ENCODE results near the gene DMD. TPM values are rescaled to one million over a fixed set of nuclear protein-coding genes. Genes with fewer than 3 reads are reported as not detected.

The DMD gene
- total and polyA plus RNA-seq, 2 of the 8 experiments (the other 6 are each of a cell fraction or from before 2014, with no cell fraction given): 4.8 to 7.4 TPM

DNA sequence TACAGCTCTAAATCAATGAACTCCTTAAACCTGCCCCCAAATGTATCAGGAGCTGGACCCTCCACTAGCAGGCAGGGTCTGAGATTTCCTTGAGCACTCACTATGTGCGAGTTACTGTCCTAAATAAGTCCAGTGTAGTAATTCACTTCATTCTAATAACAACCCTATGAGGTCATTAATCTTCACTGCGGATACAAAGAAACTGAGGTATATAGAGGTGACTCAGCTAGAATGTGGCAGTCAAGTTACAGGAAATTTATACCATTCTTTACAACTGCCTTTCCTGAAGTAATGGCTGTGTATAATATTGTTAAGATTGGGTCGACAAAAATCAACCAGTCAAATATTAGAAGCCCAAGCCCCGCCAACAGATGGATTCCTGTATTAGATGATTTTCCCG, 1665.6 kb downstream of the DMD start:
- H3K4me3 ChIP-seq (ENCODE audit: extremely low read depth in 1 of 4, insufficient read depth in 2 of 4, low read depth in 3 of 4, low read length in 4 of 4): no peak overlapping the region
- no peak overlapping the region for H4K5ac ChIP-seq (ENCODE audit: insufficient read length, low read depth, low read length)
- no peak overlapping the region for H2BK20ac ChIP-seq (ENCODE audit: low read length)
- DNase-seq (ENCODE audit: low read depth in 1 of 2, low spot score in 2 of 2): no peak
- no peak overlapping the region for H3K56ac ChIP-seq (replicated peaks; ENCODE audit: insufficient read length, low read depth, low read length)
- no peak overlapping the region for H3K4me2 ChIP-seq (ENCODE audit: insufficient read depth in 1 of 2, low read depth in 2 of 2, low read length in 2 of 2)
- H3K27ac ChIP-seq (ENCODE audit: low read depth, low read length): no peak overlapping the region
- H3K4ac ChIP-seq (replicated peaks; ENCODE audit: insufficient read length, low read depth, low read length): no peak overlapping the region
- CTCF ChIA-PET (ENCODE audit: partially characterized antibody): no interaction called here
- no peak overlapping the region for H4K91ac ChIP-seq (replicated peaks; ENCODE audit: insufficient read length, low read length)
- no peak overlapping the region for H2AFZ ChIP-seq (ENCODE audit: low read length)
- POLR2A ChIA-PET (ENCODE audit: partially characterized antibody): no interaction called here
- no peak overlapping the region for H2AK5ac ChIP-seq (ENCODE audit: low read depth, low read length)
- H3K79me1 ChIP-seq (ENCODE audit: low read depth, low read length): no peaks in the 10 kb centered on the region
- no peak overlapping the region for H2BK120ac ChIP-seq (replicated peaks; ENCODE audit: low read depth, low read length)
- WGBS, 2 experiments (ENCODE audit: extremely low coverage in 1 of 2, insufficient coverage in 1 of 2, insufficient read length in 1 of 2, insufficient replicate concordance in 2 of 2, low coverage in 1 of 2, low lambda C conversion rate in 2 of 2, missing lambda C conversion rate in 1 of 2): 95% methylated on average over 5 of the region's 5 CpGs; no CpG with 5 or more reads in 1 of the 2 experiments
- no peak for TF ChIP-seq NRF1 (IDR thresholded peaks at IDR 0.05; ENCODE audit: low read depth, low read length)
- TF ChIP-seq RBBP5 (IDR thresholded peaks at IDR 0.05; ENCODE audit: borderline replicate concordance, low read depth, low read length): no peak
- no peak for TF ChIP-seq CREB1 (IDR thresholded peaks at IDR 0.05)
- no peak for TF ChIP-seq TBP (IDR thresholded peaks at IDR 0.05; ENCODE audit: low read depth, low read length)
- no peak for TF ChIP-seq HDAC6 (IDR thresholded peaks at IDR 0.05; ENCODE audit: low read depth, low read length)
- TF ChIP-seq POLR2AphosphoS5 (IDR thresholded peaks at IDR 0.05; ENCODE audit: low read depth, low read length): no peak
- TF ChIP-seq NANOG (IDR thresholded peaks at IDR 0.05; ENCODE audit: insufficient read depth, low read depth, low read length, poor library complexity, severe bottlenecking): no peak
- TF ChIP-seq GABPA (IDR thresholded peaks at IDR 0.05; ENCODE audit: borderline replicate concordance, insufficient read depth, low read length): no peak
- no peak for TF ChIP-seq KDM1A (IDR thresholded peaks at IDR 0.05; ENCODE audit: borderline replicate concordance, low read length)
- TF ChIP-seq CHD1 (IDR thresholded peaks at IDR 0.05; ENCODE audit: low read depth, low read length): no peak
- no peak for TF ChIP-seq TAF7 (optimal IDR thresholded peaks at IDR 0.05; ENCODE audit: borderline replicate concordance, low read depth, low read length)
- TF ChIP-seq KDM4A (IDR thresholded peaks at IDR 0.05; ENCODE audit: low read depth, low read length, severe bottlenecking): no peak
- H3K23me2 ChIP-seq (ENCODE audit: low read depth, low read length): no peaks in the 10 kb centered on the region
- H2BK5ac ChIP-seq (ENCODE audit: low read depth, low read length): no peak overlapping the region
- H4K8ac ChIP-seq (ENCODE audit: extremely low read depth, insufficient read depth, low read length): no peak overlapping the region
- no peak overlapping the region for H3K18ac ChIP-seq (ENCODE audit: extremely low read depth, low read length)
- no peaks in the 10 kb centered on the region for H3K79me2 ChIP-seq (ENCODE audit: control insufficient read depth in 1 of 2, insufficient read depth in 2 of 2, low read length in 2 of 2)
- no peaks in the 10 kb centered on the region; a peak in 2 of 7 replicates for H3K4me1 ChIP-seq (replicated peaks in 1 of 4; ENCODE audit: control insufficient read depth in 3 of 4, insufficient read depth in 4 of 4, low read length in 3 of 4)
- H3K27me3 ChIP-seq (replicated peaks in 1 of 4; ENCODE audit: control insufficient read depth in 3 of 4, extremely low read depth in 1 of 4, insufficient read depth in 3 of 4, low read length in 3 of 4): no peaks in the 10 kb centered on the region
- no peak for FAIRE-seq
- no peak overlapping the region for H3K14ac ChIP-seq (ENCODE audit: insufficient read length)
- H4K20me1 ChIP-seq (replicated peaks in 1 of 2; ENCODE audit: control insufficient read depth in 1 of 2, insufficient read depth in 2 of 2, low read length in 2 of 2): no peaks in the 10 kb centered on the region
- no peaks in the 10 kb centered on the region for H3K36me3 ChIP-seq (ENCODE audit: control insufficient read depth in 2 of 4, insufficient read depth in 4 of 4, low read length in 3 of 4)
- no peak overlapping the region for H2BK12ac ChIP-seq (ENCODE audit: low read depth, low read length)
- no peak overlapping the region for H3K23ac ChIP-seq (ENCODE audit: insufficient read length)
- H2BK15ac ChIP-seq (ENCODE audit: low read length): no peak overlapping the region
- no peak overlapping the region for H3K9ac ChIP-seq (replicated peaks in 1 of 4; ENCODE audit: extremely low read depth in 1 of 4, low read depth in 3 of 4, low read length in 3 of 4)
- H3K9me3 ChIP-seq (ENCODE audit: insufficient read depth in 2 of 2, low read depth in 1 of 2, low read length in 1 of 2): no peaks in the 10 kb centered on the region

Measured in H1 (cell line).